ENCODE data around the gene UBIAD1. TPM values are rescaled to one million over a fixed set of nuclear protein-coding genes. Genes with fewer than 3 reads are reported as not detected.
A peak's percentile ranks its signal among the peaks of the same experiment; 100 is the strongest.

UBIAD1 gene
- polyA plus RNA-seq, 1 experiment = 10.0 TPM

GRCh38 chr1:11252538-11252937, 20.5 kb upstream of the UBIAD1 start:
- no peak overlapping the region for H3K27ac ChIP-seq (ENCODE audit: low read depth, low read length)
- no peak for DNase-seq (ENCODE audit: low read depth, low spot score)
- ChIA-PET CTCF (interaction anchor here (0.5 to 3.8 kb wide), 5 partner anchors 11 to 411 kb away, joined by 5 to 23 read pairs (median 18); partner anchors contain the start of gene FBXO6), POLR2A (interaction anchor here (1.2 kb wide), 1 partner anchor 10 kb away, joined by 5 read pairs; the partner anchor contains the start of gene MTOR)
- H3K27me3 ChIP-seq (ENCODE audit: control insufficient read depth, insufficient read depth, low read length) = no peaks in the 10 kb centered on the region
- TF ChIP-seq CTCF (IDR thresholded peaks at IDR 0.05; ENCODE audit: low read depth, low read length) = no peak
- no peaks in the 10 kb centered on the region for H3K9me3 ChIP-seq (ENCODE audit: control insufficient read depth, insufficient read depth, low read length)
- no peak overlapping the region for H3K4me3 ChIP-seq (ENCODE audit: low read depth, low read length)

GRCh38 chr1:11253226-11253625, 19.8 kb upstream of the UBIAD1 start:
- CTCF ChIA-PET = interaction anchor here (0.5 to 3.8 kb wide), 4 partner anchors 11 to 411 kb away, joined by 5 to 23 read pairs (median 12); partner anchors contain the start of gene FBXO6
- POLR2A ChIA-PET = interaction anchor here (1.2 kb wide), 1 partner anchor 9 kb away, joined by 5 read pairs; the partner anchor contains the start of gene MTOR

GRCh38 chr1:11256299-11256698, 16.7 kb upstream of the UBIAD1 start:
- POLR2A ChIA-PET = no interaction called here
- TF ChIP-seq CTCF (IDR thresholded peaks at IDR 0.05; ENCODE audit: low read depth, low read length) = no peak
- CTCF ChIA-PET = interaction anchor here (1.0 kb wide), 1 partner anchor 15 kb away, joined by 11 read pairs; no protein-coding TSS in a partner anchor
- DNase-seq (ENCODE audit: low read depth, low spot score) = no peak
- no peak overlapping the region for H3K4me3 ChIP-seq (ENCODE audit: low read depth, low read length)
- no peaks in the 10 kb centered on the region for H3K9me3 ChIP-seq (ENCODE audit: control insufficient read depth, insufficient read depth, low read length)
- H3K27ac ChIP-seq (ENCODE audit: low read depth, low read length) = no peak overlapping the region
- H3K27me3 ChIP-seq (ENCODE audit: control insufficient read depth, insufficient read depth, low read length) = no peaks in the 10 kb centered on the region

More at GRCh38 chr1:11253226-11253625, 19.8 kb upstream of the UBIAD1 start:
- Histone ChIP-seq H3K4me3 (ENCODE audit: low read depth, low read length) (no peak overlapping the region), H3K27me3 (ENCODE audit: control insufficient read depth, insufficient read depth, low read length) (no peaks in the 10 kb centered on the region), H3K9me3 (ENCODE audit: control insufficient read depth, insufficient read depth, low read length) (no peaks in the 10 kb centered on the region), H3K27ac (ENCODE audit: low read depth, low read length) (no peak overlapping the region)
- DNase-seq (ENCODE audit: low read depth, low spot score) = no peak
- TF ChIP-seq CTCF (IDR thresholded peaks at IDR 0.05; ENCODE audit: low read depth, low read length) = no peak

GRCh38 chr1:11262171-11263049, 10.6 kb upstream of the UBIAD1 start, which contains the start of gene MTOR:
Gene MTOR (minus strand): TSS chr1:11262551. CDS start chr1:11259409, 3,142 bp downstream.
- DNase-seq (ENCODE audit: low read depth, low spot score) = peak; percentile 100
- Histone ChIP-seq H3K27ac (ENCODE audit: low read depth, low read length) (peak within 1 kb of the TSS; percentile 70), H3K4me3 (ENCODE audit: low read depth, low read length) (peak within 1 kb of the TSS; percentile 88), H3K9me3 (ENCODE audit: control insufficient read depth, insufficient read depth, low read length) (no peaks in the 10 kb centered on the region; the same call in 1 of the 2 replicates), H3K27me3 (ENCODE audit: control insufficient read depth, insufficient read depth, low read length) (no peaks in the 10 kb centered on the region)
- CTCF ChIA-PET = interaction anchor here (1.4 to 6.1 kb wide), 3 partner anchors 21 to 382 kb away, joined by 3 to 30 read pairs (median 16); no protein-coding TSS in a partner anchor
- POLR2A ChIA-PET = interaction anchor here (0.6 to 1.4 kb wide), 9 partner anchors 9 to 648 kb away, joined by 3 to 9 read pairs (median 4); partner anchors contain the start of genes TARDBP and UBIAD1
- peak; percentile 24 for TF ChIP-seq CTCF (IDR thresholded peaks at IDR 0.05; ENCODE audit: low read depth, low read length)

Measured in AG04450 (cell line).